ENCODE measurements around the gene MYH6.

Gene MYH6
- total RNA-seq, result 0 to 4.2 (median 0) reads per million in 17 experiments

DNA sequence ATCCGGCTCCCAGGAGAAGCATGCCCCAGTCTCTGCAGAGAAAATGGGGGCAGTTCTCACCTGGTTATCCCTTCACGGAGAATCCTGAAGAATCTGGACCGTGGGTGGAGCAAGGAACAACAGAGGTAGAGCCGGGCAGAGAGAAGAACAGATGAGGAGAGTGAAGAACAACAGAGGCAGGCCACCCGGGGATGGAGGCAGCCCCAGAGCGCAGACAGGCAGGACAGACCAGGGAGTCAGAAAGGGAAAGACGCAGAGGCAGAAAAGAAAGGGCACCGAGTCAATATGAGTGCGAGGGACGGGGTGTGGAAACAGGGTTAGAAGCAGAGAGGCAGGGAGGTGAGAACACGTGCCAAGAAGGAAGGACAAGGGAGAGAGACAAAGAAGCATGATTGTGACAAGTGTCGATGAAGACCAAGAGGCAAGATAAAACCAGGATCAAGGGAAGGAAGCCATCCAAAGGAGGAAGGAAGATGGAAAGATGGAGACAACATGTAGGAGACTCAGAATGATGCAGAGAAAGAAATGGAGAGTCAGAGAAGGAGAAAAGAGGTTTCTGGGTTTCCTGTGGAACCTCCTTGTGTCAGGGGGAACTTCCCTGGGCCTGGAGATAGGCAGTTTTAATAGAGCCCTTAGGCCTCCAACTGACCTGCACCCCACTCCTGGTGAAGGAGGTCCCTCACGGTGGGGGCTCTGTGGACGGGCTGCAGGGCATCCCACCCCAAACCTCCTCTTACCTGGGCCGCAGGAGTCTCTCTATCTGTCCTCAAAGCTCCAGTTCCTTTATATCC lies at the start of gene MYH6:
MYH6 (minus strand) TSS at position 758 of the 791 bp plus-strand sequence. CDS start 1,050 bp downstream, outside the sequence.
- no peak for DNase-seq

DNA sequence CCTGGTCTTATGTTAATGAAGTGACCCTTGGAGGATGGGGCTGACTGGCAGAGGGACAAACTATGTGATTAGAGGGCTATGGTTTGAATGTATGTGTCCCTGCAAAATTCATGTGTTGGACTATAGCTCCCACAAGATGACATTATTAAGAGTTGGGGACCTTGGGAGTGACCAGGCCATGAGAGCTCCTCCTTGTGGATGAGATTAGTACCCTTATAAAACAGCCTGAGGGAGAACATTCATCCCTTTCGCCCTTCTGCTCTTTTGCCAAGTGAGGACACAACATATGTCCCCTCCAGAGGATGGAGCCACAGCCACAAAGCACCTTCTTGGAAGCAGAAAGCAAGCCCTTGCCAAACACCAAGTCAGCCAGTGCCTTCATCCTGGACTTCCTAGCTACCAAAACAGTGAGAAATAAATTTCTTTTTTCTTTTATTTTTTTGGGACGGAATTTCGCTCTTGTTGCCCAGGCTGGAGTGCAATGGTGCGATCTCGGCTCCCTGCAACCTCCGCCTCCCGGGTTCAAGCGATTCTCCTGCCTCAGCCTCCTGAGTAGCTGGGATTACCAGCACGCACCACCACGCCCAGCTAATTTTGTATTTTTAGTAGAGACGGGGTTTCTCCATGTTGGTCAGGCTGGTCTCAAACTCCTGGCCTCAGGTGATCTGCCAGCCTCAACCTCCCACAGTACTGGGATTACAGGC lies 49.0 kb upstream of the MYH6 start:
- peak in 1 of 4 experiments; percentile 9 for DNase-seq

- no peak for DNase-seq
Observed at GRCh38 chr14:23454445-23454856, 46.4 kb upstream of the MYH6 start.

DNA sequence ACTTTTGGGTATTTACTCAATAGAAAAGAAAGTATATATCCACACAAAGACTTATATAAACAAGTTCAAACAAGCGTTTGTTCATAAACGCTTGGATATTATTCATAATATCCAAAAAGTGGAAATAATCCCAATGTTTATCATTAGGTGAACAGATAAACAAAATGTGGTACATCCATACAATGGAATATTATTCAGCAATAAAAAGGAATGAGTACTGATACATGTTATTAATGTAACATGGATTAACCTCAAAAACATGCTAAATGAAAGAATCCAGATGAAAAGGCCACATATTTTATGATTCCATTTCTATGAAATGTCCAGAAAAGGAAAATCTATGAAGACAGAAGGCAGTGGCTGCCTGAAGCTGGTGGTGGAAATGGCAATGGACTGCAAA lies 44.2 kb upstream of the MYH6 start:
- DNase-seq, result no peak

- DNase-seq, result no peak
Observed at GRCh38 chr14:23450379-23450778, 42.3 kb upstream of the MYH6 start.

DNA sequence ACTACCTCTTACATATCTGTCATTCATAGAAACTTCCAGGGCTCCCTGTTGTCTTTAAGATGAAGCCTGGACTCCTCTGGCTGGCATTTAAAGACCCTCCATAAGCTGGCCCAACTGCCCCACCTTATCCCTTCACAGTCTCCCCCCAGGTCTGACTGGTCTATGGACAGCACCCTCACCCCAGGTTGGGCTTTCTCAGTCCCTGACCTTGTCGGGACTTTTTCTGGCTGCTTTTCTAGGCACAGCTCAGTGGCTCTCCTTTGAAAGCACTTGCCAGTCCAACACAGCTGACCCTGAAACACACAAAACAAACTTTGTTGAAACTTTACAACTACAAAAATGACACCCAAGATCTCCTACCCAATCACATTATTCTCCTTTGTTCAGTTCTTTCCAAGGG lies 41.2 kb upstream of the MYH6 start:
- DNase-seq, result no peak

- no peak for DNase-seq
Observed at GRCh38 chr14:23447361-23448350, 39.6 kb upstream of the MYH6 start.

DNA sequence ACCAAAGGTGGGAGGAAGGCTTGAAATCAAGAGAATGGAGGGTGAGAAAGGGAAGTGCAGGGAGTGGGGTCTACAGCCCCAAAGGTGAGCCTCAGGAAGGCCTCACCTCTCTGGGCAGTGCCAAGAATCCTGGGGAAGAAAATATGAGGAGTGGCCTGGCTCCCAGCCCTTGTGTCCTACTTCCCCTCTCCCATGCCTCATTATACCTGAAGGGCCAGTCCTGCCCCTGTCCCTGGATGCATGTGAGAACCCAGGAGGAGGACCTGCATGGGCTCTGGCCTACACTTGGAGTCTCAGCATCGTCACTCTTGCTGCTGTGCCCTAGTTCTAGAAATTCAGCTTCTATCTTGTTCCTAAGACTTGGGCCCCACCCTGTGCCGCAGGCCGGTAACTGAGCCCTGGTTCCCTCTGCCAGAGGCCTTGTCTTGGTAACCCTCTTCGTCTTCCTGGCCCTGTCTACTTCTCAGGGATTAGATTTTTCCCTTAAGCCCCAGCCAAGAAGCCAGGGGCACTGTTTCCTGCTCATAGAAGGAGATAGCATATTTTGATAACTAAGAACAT lies 38.3 kb upstream of the MYH6 start:
- no peak for DNase-seq

GRCh38 chr14:23445773-23446172 lies 37.7 kb upstream of the MYH6 start:
- no peak for DNase-seq

DNA sequence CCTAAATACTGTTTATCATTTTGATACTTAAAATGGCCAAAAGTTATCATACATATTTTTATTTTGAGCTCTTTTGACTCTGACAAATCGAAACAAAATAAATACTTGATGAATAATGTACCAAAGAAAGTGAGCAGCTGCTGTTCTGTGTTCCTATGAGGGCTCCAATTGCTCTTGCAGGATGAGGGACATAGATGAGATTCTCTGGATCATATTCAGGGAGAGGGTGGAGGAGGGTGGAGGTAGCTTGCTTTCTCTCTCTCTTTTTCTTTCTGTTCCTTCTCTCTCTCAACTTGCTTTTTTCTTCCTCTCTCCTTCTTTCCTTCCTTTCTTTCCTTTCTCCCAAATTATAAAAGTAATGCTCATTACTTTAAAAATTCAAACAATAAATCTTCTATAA lies 36.2 kb upstream of the MYH6 start:
- no peak for DNase-seq

DNA sequence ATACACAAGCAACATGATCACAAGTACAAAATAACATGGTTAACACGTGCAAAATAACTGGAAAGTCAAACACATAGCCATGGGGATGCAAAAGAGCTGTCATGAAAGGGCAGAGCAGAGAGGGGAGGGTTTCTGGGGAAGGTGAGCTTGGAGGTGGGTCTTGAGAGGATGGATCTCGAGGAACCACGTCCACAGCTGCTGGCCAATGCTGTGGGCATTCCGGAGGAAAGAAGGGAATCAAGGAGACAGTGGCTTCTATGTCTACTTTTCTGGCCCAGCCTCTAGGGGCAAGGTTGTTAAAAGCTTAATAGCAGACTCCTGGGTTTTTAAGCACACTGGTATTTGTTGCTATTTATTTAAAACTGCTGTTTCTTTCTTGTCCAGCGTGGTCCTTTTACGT lies 35.8 kb upstream of the MYH6 start:
- DNase-seq, result no peak

DNA sequence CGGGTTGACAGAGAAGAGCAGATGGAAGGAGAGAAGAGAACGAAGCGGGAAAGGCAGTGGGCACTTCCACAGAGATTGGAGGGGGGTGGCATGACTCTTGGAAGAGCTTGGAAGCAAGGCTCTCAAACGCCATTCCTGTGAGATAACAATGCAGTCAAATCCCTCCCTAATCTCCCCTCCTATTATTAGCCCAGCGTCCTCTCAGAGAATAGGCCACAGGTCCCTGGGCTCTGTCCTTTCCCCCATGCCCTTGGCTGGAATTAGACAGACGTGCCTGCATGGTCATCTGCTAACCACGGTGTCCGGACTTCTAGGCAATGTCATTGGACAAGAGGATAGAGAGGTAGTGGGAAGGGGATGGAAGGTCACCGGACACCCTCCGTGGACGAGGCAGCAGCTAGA lies 35.3 kb upstream of the MYH6 start:
- no peak for DNase-seq

GRCh38 chr14:23442721-23443356 lies 34.8 kb upstream of the MYH6 start:
- DNase-seq, result no peak

- DNase-seq, result peak in 1 of 4 experiments; percentile 6
Observed at GRCh38 chr14:23441076-23441475, 33.0 kb upstream of the MYH6 start.

DNA sequence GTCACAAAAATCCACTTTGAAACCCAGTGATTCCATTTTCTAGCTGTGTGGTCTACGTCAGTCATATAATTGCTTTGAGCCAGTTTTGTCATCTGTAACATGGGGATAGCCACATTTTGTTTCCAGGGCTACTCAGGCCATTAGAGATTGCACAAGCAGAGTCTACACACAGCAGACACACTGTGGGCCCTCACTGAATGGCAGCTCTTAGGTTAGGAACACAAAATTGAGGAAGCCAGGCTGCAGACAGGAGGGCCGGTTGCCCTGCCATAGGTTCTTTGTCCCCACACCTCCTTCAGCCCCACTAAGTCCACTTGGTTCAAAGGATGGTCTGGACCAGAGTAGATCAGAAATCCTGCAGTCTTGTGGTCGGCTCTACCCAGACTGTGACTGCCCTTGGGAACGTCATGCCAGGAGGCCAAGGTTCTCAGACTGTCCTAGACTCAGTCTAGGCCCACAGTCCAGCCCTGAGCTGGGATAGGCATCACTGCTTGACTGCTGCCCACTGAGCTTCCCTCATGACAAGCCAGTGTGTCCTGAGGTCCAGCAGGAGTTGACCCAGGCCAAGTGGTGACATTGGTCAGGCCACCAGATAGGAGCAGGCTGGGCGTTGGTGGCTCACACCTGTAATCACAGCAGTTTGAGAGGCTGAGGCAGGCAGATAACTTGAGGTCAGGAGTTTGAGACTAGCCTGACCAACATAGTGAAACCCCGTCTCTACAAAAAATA lies 31.2 kb upstream of the MYH6 start:
- DNase-seq, result no peak

- DNase-seq, result no peak
Observed at GRCh38 chr14:23438101-23438971, 30.3 kb upstream of the MYH6 start.

DNA sequence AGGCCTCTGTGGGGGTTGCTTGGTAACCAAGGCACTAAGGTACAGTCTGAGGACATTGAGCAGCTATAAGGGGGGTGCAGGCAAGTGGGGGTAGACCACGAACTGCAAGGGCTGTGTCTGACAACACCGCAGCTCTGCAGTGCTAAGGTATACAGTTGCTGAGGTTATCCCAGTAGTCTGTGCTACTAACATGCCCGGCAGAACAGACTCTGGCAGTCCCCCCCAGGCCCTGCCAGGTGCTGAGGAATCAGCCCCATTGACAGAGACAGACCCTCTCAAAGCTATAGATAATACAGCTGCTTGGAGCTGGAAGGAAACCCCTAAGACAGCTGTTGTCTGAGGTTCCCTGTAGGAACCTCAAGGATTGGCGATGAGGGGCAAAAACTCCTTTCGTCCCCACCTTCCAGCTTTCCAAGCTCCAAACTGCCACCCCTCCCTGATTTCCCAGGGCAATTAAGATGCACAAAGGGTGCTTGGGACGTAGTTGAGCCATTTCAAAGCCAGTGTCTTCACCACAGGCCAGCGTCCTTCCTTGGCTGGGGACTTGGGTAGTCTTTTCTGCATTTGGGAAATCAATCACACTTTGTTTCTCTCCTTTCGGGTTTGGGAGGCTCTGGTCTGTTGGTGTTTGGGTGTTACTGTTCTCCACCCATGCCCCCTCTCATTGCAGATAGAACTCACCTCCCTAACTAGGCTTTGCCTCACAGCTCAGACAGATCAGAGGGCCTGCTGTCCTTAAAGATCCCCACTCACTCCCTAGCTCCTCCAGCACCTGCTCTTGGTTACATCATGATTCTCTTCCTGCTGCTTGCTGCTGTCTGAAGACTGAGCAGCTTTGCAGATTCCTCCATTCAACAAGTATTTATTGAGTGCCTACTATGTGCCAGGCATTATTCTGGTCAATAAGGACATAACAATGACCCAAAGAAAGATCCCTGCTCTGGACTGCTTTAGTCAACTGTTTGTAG lies 29.3 kb upstream of the MYH6 start:
- DNase-seq, result no peak

- no peak for DNase-seq
Observed at GRCh38 chr14:23436327-23437132, 28.5 kb upstream of the MYH6 start.

Measured in suppressor macrophage (primary cell).